NCI-H2081 treated with DMSO at 0.1 percent for 48 hours (cell line): ENCODE measurements around the gene PLXNA2.

Source experiments
- DNase-seq: peaks from one replicate; lab custom pipeline; 2025; lab: John Stamatoyannopoulos, UW

PLXNA2 gene

DNA sequence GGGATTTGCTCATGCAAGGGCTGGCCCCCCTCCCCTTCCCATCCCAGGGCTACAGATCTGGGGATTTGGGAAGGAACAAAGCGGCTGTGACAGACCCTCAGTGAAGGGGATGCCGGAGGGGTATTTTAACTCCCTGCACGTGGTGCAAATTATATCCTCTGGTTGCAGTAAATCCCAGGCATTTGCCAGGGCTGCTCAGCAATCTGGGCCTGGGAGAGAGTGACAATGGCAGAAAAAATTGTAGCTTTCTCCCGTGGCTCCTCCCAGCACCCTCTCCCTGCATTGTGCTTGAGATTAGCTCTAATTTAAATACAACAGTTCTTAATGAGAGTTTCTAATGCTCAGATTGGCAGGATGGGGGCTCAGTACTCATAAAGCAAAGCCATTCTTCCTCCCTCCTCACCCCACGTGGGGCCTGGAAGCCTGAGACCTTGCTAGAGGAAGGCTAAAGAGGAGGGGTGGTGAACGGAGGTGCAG, 203.3 kb downstream of the PLXNA2 start:
- no peak for DNase-seq

DNA sequence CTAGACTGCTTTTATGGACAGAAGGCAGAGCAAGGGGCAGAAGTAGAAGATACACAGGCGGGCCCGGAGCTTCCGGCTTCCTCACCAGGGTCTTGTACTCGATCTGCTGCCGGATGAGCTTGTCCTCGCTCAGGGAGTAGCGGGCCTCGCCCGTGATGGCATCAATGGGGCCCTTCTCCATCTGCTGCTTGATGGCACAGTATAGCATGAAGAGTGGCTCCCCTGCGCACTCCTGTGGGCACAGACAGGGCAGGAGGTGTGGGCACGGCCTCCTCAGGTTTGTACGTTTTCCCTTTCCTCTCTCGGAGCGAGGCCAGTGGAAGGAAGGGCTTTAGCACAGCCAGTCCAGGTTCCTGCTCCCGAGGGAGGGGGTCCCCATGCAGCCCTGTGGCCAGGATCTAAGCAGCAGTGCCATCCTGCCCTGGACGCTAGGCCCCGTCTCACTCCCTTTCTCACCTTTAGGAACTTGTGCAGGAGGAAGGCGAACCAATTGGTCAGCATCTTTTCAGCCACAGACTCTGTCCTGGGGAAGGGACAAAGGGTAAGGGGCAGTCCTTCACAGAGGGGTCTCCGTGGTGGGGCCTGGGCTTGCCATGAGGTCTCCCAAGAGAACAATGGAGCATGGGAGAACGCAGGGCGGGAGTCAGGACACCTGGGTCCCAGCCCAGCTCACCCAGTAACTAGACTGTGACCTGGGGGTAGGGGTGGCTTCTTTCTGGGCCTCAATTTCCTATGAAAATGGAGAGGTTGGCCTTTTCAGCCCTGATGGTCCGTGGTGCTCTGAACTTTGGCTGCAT, 204.4 kb downstream of the PLXNA2 start:
- DNase-seq, result no peak

DNA sequence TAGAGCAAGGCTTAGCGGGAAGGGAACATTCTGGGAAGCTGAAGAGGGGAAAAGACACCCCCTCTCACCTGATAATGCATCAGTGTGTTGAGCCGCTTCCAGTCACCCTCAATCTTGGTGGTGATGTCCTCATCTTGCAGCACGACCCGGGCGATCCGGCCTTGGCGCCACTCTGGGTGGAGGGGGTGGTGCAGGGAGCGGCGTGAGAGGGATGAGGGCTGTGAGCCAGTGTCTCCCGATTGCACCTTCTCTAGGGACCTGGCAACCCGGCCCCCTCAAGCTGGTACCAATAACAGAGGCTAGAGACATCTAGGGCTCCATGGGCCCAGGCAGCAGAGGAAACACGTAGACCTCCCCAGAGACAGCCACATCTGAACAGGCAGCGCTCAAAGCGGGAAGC, 205.9 kb downstream of the PLXNA2 start:
- DNase-seq, result no peak

DNA sequence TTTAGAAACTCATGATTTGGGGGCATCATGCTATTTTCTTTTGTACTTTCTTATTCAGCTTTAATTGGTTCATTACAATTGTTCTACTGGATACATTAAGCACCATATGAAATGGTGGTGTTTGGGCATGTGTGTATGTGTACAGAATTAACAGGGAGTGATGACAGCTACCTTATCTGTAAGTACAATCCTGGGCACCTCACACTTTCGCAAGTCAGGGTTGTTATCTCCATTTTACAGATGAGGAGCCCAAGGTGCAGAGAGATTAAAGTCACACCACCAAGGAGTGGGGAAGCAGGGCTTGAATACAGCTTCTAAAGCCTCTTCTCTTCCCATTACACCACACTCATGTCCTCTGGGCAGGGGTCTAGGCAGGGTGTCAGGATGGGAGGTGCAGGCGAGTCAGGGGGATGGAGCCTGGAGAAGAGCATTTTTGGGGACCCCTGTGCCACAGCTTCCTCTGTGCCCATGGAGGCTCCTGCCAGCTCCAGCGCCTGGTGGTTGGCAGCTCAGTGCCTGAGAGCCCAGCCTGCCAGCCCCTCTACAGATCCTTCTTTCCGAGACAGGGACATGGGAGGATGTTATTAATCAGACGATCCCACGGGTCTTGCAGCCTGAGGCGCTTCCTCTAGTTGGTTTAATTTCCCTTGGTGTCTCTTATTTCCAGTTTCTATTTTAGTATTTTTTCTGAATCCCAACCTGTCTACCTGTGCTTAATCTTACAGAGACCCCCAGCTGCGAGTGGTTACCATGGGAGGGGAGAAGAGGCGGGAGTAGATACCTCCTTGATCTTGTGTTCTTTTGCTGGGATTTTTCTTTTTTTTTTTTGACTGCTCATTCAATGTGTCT, 207.0 kb downstream of the PLXNA2 start:
- no peak for DNase-seq

DNA sequence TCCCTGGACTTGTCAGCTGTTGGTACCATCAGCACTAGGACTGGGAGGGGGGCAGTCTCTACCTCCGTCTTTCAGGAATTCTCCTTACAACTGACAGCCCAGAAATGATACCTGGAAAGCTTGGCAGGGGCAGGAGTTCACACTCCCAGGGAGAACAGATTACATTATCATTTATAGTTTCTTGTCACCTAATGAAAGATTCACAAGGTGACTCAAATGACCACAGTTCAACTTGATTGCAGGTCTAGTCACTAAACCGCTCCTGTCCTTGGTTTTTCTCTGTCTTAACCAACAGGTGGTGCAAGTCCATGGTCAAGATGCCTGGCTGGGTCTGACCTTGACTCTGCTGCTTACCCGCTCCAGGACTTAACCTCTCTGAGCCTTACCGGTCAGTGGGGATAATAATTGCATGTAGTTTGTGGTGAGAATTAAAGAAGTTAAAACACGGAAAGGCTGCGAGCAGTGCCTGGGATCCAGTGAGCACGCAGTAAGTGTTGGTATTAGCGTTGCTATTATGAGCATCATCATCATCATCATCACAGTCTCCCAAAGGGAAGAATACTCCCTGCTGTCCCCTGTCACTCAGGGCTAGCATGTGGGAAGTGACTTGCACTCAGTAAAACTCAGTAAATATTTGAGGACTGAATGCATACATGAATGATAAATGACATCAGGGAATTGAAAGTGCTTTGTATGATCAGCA, 207.9 kb downstream of the PLXNA2 start:
- DNase-seq, result no peak

DNA sequence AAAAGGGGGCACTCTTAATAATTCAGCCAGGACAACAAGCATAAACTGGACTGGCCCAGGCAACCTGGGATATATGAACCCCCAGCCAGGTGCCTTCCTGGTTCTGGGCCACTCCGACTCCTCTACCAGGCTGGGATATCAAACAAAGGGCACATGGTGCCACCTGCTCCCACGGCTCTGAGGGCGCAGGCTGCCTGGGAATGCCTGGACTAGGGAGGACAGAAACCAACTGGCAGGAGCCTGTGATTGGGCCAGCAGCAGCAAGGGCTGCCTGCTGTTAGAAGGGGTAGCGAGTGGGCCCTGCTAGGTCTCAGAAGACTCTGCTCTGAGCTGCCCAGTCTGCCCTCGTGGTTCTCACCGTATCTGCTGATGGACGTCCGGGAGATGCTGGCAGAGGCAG, 210.0 kb downstream of the PLXNA2 start:
- DNase-seq, result no peak

DNA sequence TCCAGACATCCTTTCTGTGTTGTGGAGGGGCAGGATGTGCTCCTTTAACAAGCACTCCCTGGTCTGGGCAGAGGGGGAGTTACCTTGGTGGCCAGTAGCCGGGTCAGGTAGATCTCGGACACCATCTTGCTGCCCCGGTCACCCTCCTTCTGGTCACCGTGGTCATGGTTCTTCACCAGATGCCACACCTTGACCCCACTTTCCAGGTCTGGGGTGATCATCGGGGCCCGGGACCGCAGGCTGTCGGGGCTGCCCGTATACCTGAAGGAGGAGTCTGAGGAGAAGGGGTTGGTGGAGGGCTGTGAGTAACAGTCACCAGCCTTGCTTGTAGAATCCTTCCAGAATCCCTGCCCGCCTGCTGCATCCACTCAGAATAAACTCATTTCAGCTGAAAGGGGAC, 210.9 kb downstream of the PLXNA2 start:
- no peak for DNase-seq

DNA sequence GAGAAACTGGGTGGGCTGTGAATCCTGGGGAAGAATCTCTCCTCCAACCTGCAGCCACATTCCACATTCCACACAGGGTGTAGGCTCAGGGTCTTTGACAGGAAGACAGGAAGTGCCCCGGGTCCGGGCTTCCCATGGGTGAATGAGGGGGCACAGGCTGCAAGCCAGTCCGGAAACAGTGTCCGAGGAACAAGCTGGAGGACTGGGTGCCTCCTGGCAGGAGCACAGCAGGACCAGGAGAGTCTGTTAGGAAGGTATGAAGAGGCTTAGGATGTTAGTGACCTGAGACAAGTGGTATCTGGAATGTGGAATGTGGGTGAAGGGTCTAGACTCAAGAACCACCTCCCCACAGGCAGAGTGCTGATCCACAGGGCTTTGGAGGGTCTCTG, 212.3 kb downstream of the PLXNA2 start:
- no peak for DNase-seq

DNA sequence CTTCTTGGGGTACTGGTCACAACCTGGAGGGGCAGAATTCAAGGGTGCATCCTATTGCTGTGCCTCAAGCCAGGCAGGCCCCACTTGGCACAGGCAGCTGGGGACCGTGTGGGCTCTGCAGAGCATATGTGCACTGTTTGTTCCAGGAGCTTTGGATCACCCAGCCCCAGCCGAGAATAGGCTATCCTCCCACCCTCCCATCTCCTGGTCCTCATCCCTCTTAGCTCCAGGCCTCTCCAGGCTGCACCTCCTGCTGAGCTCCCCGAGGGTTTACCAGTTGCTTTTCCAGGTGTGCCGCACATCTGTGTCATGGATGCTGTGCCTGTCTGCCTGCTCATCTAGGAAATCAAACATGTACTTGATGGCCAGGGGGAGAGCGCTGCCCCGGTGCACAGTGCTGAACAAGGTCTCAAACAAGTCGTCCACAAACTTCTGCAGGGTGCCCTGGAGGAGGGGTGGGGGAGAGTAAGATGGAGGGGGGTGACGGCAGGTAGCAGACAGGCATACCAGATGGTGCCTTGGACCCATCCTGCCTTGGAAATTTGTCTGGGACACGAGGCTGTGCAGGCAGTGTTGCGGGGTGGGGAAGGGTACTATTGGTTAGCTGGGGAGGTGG, 212.8 kb downstream of the PLXNA2 start:
- no peak for DNase-seq

DNA sequence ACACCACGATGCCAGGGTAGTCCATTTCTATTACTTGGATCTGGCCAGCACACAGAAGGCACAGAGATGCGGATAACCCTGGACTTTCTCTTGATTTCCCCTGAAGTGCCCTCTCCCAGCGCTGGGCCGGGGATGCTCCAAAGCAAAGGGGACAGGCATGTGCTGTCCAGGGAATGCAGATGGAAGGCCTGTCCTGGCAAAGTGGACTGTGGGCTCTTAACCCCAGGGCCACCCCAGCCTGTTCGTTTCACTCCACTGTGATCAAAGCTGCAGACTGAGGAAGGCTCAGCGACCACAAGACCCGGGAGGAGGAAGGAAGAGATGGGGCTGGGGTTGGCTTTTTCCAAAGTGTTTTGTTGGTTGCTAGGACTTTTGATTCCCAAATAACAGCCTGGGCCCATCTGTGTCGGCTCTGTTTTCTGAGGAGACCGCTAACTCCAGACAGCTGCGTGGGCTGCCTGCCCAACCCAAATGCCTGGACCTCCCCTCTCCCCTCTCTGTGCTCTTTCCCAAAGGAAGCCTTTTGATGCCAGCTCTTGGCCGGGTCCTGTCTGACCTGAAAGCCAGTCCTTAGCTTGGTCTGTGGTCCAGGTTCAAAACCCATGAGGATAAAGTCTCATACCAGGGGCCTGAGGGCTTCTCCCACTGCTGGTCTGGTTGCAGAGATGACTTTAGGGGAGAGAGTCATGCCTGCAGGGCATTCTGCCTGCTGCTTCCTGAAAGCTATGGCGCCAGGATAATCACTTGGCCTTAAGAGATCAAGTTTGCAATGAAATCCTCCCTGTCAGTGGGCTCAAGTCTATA, 213.7 kb downstream of the PLXNA2 start:
- no peak for DNase-seq

DNA sequence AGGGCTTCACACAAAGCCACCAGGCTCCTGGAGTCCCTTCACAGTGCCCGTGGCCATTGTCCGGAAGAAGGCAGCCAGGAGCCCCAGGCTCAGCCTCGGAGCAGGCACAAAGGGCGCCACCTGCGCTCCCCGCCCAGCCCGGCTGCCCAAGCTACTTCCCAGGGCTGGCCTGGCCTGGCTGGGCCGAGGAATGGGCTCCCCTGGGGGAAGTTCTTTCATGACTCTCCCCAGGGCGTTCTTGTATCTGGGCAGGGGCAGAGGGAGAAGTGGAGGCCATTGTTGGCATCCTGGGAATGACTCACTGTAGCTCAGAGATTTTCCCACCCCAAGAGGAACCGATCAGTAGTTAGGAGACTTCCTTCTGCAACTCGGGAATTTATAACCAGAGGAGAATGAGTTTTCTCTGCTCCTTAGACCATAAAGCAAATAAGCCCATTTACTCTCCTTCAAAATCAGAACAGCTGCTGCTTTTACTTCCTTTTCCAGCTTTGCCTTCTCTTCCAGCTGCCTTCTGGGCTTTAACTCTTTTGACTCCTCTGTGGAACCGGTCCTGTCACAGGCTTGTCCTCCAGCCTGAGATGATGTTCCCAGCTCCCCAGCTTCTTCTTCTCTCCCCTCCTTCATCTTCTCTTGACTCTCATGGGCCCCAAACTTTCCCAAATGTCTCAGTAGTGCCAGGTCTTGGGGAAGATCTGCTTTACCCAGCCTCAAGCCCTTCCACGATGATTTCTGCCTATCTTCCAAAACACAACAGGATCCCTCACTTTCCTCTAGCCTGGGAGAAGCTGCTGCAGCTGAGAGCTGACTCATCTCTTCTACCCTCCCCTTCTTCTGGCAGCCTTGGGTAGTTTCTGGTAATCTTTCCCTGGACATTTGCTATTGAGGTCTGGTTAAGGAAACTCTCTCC, 214.6 kb downstream of the PLXNA2 start:
- no peak for DNase-seq

DNA sequence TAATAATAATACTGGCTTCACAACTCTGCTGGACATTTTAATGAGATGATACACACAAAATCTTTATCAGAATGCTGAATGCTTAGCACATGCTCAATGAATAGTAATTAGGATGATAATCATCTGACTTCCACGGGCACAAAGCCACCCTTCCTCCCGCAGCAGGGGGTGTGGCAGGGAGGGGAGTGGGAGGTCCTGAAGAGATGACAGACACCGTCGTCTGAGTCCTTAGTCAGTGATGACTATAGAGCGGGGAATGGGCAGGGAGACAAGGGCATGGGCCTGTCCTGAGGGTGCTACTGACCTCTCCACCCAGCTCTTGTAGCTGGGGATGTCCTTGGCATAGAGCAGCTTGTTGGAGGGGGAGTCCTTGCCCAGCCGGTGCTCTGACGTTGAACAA, 215.7 kb downstream of the PLXNA2 start:
- no peak for DNase-seq

DNA sequence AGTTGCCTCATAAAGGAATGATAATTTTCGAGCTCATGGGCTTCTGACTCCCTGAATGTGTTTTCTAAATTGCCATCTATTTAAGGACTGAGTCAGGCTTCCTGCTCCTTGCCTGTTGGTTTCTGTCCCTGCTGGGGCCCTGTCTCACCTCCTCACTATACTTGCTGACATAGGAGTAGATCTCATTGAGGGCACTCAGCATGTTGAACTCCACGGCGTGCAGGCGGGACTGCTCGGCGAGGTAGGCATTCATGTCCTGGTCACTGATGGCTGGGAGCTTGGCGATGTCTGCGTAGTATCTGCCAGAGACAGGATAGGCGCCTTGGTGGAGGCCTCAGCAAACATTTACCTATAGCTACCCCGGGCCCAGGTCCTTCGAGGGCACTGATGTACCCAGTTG, 216.3 kb downstream of the PLXNA2 start:
- DNase-seq, result no peak

DNA sequence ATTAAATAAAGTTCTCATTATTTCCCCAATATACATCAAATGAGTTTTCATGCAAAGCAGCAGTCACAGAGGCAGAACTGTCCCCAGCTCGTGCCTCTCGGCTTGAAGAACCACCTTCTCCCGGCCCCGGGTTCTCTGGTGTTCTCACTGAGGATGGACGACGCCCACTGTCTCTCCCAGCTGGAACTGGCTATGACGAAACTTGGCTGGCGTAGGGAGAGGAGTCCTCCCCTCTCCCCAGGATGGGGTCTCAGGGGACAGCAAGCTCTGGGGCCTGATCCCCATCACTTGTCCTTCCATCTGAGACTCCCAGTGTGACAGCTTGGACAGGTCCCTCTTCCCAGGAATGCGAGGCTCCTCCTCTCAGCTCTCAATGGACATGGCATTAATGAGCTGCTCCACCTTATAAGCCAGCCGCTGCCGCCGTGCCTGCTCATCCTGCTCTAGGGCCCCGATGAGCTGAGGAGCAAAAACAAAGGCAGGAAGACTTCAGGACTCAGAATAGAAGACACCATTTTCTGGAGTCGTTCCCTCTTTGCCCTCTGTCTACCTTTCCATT, 217.2 kb downstream of the PLXNA2 start:
- DNase-seq, result no peak

DNA sequence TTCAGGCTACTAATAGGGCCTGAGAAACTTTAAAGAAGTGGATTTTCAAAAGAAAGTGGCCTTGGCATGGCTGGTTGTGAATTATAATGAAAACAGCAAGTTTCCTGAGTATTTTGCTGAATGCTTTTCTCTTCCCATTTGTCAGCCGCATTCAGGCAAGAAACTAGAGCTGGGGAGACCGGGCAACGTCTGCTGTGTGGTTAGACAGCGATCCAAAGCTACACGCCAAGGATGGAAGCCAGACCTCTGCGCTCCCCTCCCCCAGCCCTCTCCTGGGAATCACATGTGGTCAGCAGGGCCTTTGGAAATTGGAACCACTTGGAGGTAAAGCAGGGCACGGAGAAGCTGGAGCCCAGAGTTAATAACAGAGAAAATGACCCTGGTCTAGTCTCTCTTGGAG, 219.2 kb downstream of the PLXNA2 start:
- DNase-seq, result no peak

DNA sequence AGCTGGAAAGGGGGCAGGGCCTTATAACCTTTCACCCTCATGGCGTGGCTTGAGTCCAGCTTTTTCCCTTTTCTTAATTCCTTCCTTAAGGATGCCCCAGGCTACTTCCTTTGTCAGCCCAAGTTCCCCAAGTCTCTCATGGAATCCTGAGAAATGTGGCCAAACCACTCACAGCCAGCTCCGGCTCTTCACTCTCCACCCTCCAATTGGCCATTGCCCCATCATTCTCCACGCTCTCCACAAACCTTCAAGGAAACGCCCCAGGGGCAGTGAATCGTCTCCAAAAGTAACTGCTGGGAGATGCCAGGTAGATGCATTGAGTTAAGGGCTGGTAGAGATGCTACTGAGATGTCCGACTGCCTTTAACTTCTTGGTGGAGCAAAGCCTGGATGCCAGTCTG, 219.8 kb downstream of the PLXNA2 start:
- DNase-seq, result no peak

DNA sequence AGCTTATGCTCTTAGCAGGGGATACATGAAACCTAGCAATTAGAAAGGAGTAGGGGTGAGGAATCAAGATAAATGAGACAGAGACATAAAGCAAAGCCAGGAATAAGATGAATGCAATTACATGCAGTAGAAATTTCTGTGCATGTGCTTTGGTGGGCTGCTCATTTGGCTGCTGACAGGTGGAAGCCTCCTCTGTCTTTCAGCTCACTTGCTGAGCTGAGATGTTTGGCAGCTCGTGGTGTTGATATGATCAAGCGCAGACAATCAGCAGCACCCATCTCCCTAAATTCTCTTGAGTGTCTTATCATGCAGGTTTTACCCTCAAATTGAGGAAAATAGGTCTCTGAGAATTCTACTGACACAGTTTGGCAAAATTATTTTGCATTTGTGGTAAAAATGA, 224.9 kb downstream of the PLXNA2 start:
- DNase-seq, result no peak

DNA sequence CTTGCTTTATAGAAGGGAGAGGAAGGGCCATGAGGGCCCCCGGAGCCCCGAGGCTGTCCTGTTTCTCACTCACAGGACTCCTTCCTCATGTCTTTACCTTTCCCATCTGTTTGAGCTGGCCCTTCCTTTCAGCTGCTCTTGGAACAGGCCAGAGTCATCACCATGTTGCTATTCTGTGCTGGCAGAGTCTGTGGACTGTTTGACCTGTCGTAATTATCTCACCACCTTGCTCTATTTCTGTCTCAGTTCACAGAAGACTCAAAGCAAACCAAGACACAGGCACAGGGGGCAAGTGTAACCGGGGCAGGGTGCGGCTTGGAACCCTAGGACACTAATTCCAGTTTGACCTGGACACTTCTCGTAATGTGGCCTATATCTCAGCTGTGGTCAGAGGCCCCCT, 228.9 kb downstream of the PLXNA2 start:
- no peak for DNase-seq

DNA sequence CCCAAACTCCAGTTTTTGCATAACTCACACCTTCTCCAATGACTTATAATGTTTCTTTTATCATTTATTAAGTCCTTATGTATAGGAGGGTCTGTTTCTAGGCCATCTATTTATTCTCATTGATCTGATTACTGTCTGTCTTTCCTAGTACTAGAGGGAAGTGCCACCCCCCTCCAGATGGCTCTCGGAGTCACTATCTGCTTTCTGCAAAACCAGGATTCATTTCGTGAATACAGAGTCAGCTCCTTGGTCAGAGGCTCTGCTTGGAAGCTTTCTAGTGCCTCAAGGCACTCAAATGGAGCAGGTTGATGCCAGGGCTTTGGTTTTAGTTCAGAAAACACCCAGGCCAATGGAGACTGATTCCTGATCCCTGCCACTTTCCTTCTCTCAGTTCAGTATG, 231.0 kb downstream of the PLXNA2 start:
- no peak for DNase-seq

DNA sequence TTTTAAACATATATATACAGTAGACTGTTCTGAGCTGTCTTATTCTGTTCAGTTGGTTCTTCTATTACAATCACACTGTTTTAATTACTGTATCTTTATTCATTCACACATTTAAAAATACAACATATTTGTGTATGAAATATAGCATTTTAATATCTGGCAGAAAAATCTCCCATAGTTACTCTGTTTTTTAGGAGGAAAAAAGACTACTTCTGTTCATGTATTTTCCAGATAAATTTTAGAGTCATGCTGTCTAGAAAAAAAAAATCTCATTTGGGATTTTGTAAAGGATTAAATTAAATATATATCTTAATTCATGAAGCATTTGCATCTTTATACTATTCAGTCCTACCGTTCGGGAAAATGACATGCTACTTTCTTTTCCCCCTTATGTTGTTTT, 231.5 kb downstream of the PLXNA2 start:
- DNase-seq, result no peak
